DMS153 treated with DMSO at 0.1 percent for 48 hours (cell line): ENCODE data around the gene AKR1C2.
"Not testable (repeated sequence)": the region's sequence is repeated elsewhere in the genome, so short reads cannot be mapped to it uniquely, and the experiment has no call there.

ENCODE experiments used
- DNase-seq: peaks from one replicate; lab custom pipeline; 2025; ENCODE audit not compliant: unreplicated experiment; lab: John Stamatoyannopoulos, UW

AKR1C2 gene

DNA sequence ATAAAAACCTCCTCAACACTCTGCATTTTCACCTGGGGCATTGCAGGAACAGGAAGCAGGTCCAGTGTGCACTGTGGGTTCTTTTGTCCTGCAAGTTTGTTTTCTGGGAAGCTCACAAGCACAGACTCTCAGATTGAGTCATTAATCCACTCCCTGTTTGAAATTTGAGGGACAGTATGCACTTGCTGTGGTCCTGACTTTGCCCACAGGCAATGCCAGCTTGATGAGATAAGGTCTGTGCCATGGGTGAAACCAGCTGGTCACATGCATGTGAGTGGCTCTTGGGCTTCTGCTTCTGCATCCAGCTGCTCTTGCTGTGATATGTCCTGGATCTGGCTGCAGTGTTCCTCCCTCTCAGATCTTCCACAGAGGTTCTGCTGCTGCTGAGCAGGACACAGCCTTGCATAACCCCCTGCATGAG is 21.8 kb upstream of the AKR1C2 start:
- DNase-seq, result not testable (repeated sequence)

DNA sequence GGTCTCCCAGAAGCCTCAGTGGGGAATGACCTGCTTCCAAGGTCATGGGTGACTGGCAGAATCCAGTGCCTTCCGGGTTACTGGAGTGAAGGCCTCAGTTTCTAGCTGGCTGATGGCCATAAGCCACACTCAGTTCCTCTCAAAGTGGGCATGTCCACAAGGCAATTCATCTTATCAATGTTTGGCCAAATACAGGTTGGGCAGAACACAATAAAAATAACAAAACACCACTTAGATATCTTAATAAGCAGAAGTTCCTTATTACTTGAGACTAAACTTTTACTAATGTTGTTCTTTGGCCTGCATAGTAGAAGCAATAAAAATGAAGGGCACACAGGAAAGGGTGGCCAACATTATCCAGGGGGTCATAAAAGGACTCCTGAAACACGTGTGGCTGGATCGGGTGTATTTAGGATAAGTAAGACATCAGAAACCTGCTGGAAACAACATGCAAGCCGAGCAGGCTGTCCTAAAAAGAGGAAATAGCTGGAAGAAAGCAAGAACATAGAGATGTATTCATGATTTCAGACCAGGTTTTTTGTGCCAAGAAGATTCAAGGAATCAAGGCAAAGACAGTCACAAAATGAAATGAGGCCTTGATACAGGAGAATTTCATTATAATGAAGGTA is 19.6 kb upstream of the AKR1C2 start:
- DNase-seq, result no peak

DNA sequence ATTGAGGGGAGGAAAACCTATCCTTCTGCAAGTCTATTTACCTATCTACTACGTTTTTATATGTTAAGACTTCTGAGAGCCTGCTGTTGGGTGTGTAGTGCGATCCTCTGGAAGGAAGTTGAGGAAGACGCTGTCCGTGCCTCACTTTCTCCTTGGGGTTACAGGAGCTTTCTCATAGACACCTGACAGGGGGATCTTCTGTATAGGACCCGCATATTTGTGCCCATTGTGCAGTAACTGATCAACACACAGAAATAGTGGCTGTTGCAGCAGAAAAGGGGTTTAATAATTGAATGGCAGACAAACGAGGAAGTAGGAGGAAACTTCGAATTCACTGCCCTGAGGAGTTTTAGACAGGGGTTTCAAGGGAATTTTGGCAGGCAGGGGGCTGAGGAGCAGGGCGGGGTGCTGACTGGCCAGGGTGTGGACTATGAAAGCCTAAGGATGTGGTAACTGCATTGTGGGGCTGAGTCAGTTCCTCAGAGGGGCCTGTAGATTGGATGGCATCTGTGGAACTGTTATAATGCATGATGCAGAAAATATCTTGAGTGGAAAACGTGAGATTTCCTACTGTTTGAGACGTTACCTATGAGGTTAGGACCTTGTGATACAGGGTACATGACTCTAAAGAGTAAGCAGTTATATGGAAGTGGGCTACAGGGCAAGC is 18.1 kb upstream of the AKR1C2 start:
- DNase-seq, result not testable (repeated sequence)

DNA sequence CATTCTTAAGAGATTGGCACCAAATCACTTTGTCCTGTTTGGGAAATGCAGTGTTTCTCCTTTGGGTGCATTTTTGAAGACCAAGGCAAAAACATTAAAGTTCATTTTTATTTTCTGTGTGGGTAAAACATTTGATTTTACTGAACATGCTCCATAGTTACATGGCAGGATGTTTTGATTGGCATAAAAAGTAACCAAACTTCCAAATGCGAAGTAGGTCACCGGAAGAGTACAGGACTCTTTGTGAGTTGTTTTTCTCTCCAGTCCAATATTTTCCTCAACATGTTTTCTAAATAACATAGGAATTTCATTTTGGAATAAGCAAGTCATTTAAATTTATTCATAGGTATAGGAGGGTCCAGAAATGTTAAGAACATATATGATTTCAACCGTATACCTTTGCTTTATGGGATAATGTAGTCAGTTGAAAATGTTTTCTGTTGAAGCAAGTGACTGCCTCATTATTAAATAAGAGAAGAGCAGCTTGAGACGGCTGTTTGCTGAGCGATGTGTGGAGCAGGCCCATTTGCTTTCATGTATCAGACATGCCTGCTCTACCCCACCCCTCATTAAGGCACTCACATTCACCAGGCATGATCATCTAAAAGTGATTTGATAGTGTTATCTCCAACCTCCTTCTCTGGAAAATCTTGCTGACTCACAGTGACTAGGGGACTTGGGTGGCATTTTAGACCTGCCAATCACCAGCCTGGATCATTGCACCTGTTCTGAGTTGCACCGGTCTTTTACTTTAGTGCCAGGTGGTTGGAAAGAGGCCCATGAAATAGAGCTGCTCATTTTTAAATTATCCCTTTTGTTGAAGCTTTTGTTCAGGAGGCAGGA is 16.3 kb upstream of the AKR1C2 start:
- not testable (repeated sequence) for DNase-seq

DNA sequence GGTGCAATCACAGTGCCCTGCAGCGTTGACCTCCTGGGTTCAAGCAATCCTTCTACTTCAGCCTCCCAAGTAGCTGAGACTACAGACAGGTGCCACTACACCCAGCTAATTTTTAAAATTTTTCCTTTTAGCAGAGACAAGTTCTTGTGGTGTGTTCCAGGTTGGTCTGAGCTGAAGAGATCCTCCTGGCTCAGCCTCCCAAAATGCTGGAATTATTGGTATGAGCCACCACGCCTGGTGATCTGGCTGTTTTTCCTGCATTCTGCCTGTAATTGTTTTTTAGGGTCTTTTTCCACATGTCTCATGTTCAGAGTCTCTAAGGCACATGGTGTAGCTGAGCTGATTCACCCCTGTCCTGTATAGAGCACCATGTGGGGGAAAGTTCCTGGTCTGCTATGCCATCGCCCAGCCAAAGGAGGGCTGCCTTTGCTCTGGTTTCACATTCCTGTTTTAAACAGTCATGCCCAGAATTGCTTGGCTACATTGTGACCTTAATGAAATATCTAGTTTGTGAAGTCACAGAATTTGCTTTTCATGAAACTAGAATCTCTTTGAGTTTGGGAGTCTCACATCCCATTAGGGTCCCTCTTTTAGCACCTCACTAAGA is 15.1 kb upstream of the AKR1C2 start:
- DNase-seq, result not testable (repeated sequence)

DNA sequence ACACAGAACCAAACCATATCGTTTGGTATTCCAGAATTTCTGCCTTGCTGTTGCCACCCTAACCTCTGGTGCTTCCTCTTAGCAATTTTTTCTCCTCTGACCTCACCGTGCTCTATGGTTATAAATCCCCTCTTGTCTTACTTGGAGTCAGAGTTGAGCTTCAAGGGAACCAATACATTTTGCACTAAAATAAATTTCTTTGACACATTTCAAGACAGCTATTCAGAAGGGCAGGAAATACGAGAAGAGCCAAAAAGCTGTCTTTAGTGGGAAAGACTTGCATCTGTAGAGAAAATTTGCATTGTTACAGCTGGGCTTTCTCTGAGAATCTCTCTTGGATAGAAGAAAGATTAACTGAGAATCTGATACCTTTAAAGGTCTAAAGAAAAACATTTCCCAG is 14.5 kb upstream of the AKR1C2 start:
- no peak for DNase-seq

DNA sequence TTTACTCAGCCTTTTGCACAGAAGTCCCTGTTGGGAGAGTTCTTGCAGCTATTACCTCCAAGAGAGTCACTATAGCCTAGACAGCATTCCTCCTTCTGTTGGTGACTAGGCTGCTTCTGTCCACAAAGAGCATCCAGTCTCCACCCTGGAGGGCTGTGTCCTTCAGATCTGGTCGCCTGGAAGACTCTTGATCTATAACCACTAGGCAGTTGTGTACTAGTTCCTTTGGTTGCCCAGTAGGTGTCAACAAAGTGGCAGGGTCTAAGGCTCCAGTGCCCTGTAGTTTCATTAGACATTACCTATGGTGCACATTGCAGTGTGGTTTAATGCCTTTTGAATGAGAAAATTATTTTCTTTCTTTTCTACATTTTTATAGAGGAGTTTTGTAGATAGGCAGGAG is 11.3 kb upstream of the AKR1C2 start:
- no peak for DNase-seq

DNA sequence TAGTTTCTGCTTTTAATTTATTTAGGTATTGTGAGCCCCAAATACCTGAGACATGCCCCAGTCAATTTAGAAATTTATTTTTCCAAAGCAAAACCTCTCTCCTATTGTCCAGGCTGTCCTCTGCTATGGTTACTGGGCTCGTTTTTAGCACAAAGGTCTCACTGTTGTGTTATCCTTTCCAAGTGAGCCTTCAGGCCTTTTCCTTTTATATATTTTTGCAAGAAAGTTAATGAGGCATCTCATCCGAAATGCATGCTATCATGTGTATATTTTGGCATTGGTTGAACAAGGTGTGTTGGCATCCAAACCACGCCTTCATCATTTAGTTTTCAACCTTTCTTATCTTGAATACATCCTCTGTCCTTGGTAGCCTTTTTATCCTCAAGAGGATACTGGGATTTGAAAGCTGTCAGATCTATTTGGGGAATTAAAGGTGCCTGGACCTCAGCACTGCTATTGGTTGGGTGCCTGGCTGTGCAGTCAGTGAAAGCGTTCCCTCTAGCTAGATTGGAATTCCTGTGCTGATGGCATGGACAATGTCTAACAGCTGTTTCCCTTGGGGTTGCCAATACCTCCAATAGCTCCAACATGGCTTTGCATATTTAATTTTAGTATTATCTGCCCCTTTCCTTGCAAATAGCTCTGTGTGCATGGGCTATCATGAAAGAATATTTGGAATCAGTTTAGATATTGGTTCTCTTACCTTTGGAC is 10.7 kb upstream of the AKR1C2 start:
- not testable (repeated sequence) for DNase-seq

DNA sequence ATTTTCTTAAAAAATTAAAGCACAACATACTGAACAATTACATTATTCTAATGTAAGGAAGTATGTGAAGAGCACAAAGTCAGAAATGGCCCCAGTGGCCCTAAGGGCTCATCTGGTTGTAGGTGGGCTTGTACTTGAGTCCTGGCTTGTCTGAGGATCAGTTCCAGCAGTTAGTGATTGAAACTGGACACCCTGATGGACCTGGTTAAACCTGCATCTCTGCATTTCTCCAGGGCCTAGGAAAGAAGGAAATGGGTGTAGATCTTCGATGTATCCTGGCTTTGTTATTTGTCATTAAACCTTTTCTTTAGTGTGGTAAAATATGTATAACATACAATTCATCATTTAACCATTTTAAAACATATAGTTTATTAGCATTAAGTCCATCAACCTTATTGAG is 9.7 kb upstream of the AKR1C2 start:
- no peak for DNase-seq

DNA sequence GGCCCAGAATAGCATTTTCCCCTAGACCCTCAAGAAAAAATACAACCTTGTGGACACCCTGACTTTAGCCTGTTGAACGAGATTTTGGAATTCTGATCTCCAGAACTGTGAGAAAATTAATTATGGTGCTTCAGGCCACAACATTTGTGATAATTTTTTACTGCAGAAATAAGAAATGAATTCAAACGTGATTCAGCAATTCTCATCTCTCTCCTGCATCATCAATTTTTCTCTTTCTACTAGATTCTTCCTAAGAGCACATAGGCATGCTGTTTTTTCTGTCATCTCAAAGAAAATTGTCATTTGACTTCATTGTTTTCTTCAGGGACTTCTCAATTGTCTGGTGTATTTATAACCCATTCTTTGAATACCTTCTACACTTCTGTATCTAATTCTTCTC is 8.9 kb upstream of the AKR1C2 start:
- no peak for DNase-seq

DNA sequence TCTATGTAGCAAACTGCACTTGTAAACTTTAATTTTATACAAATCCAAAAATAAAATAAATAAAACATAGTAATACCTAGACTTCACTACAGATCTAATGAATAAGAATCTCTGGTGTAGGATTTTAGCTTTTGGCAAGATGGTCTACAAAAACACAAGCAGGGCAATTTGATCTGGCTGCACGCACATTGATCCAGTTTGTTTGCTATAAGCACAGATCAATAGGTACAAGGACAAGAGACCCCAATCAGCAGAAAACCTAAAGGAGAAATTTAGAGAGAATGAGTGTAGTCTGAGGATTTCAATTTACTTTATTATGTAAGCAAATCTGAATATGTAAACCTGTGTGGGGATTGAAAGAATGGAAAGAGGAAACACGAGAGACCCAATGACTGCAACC is 7.7 kb upstream of the AKR1C2 start:
- DNase-seq, result not testable (repeated sequence)

DNA sequence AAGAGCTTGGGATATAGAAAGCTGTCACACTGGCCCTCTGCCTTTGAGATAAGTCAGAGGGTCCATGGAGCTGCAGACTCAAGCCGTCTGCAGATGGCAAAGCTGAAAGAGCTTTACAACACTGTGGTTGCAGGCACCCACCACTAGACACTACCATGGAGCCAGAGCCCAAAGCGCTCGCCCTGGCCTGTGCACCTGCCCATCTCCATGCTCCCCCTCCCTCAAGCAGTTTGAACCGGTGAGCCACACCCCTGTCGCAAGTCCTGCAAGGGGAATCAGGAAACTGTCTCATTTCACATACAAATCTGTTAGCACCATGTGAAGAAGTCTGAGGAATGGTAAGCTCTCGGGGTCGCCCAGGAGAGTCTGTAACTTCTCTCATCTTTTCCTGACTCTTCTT is 6.4 kb upstream of the AKR1C2 start:
- DNase-seq, result not testable (repeated sequence)

DNA sequence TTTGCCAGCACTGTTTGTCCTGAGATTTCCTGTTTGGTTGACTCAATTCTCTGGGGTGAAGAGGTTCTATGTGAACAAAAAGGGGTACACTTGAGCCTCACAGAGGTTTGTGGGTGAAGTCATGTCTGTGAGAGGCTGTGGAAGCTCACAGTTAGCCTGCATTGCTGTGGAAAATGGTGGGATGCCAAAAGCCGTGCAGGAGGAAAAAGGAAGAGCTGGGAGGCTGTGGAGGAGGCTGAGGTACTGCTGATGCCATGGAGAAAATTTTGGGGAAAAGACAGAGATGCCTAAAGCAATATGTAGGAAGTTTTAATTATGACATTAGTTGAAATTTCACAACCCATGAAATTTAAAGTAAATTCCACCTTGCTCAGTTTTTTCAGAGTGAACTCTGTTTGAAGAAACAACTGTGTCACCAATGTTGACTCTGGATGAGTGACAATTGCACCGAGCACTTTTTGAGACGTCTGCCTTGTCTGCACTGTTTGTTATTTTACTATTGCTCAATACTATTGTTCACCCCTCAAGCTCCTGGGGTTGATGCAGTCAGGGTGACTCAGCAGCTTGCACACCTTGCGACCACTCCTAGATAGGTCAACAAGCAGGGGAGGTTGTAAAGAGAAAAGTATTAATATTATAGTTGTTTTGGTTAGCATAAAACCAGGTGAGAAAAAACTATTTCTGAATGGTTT is 5.3 kb upstream of the AKR1C2 start:
- DNase-seq, result not testable (repeated sequence)

DNA sequence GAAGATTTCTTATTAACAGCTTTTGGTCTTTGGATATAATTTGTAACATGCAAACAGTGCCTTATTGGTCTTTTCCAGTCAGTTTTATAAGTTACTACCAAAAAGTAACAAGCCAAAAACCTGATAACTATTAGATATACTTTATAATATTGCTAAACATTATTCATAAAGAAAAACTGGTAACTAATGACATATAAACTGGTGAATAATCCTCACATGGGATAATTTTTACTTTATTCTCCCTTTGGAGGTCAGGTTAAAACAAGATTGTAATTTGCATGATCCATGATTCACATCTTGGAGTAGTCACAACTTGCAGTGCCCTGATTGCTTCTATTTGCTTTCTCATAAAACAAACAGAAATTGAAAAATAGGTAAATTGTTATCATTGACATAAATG is 844 bp upstream of the AKR1C2 start:
- not testable (repeated sequence) for DNase-seq

DNA sequence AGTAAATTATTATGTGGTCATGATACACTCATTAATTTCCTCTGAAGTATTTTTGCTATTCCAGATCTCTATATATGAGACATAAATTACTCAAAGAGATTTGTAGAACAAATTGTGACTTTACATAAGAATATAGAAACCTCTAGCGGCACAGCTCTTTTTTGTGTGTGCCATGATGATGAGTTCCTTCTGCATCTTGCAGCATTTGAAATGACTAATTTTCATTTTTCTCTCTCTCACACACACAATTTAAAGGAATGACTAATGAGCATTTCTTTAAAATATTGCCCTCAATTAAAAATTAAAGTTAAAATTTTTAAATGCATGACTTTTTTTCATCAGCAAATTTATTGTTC is 351 bp upstream of the AKR1C2 start:
- DNase-seq, result not testable (repeated sequence)

DNA sequence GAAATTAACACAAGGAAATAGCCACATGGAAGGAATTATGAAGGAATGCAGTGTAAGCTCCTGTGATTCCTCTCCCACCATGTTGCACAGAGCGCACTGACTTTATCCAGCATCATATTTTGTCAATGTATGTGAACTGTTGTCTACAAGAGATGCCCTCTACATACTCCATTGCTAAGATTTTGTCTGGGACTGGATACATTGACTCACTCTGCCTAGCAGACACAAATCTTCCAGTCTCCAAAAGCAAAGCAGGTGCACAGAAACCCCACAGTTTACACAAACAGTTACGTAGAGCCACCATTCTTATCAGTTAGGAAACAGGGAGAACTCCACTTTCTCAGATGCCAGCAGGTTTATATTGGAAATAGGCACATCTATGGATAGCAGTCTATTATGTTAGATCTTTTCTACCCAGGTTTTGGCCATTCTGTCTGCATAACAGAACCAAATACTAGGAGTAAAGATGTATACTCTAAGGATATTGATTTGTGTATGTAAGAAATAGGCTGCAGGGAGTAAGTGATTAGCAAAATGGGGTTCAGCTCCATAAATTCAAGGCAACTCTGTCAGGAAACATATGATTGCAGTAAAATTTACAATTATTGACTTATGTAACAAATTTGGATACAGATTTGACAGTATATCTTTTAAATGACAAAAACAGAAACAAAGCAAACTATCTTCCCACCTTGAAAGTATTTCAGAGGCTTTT is 1.5 kb downstream of the AKR1C2 start:
- no peak for DNase-seq

DNA sequence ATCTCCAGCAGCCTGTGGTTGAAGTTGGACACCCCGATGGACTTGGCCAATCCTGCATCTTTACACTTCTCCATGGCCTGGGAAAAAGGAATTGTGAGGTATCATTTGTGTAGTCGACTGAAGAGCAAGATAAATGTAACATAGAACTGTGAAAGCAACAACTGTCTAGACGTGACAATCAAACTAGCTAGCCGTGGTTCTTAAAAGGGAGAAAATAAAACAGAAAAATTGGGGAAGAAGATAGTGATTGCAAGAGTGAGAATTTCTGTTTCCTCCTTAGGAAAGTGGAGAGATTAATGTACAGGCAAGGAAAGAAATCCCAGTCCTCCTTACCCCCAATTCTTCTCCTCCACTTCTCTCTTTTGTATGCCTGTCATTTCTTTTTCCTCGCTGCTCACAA is 5.0 kb downstream of the AKR1C2 start:
- DNase-seq, result no peak

DNA sequence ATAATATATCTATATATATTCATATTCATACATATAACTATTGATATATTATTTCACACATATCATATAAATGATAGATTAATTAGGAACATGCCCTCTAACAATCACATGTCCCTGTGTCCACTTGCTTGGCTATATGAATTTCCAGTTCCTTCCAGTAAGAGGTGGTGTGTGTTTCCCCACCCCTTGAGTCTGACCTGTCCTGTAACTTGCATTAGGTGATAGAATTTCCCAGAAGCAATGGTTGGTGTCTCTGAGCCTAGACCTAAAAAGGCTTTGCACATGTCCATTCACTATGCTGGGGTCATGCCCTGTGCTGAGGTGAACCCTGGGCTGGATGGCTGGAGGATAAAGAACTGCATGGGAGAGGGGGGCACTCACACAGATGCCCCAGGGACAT is 9.4 kb downstream of the AKR1C2 start:
- DNase-seq, result not testable (repeated sequence)

DNA sequence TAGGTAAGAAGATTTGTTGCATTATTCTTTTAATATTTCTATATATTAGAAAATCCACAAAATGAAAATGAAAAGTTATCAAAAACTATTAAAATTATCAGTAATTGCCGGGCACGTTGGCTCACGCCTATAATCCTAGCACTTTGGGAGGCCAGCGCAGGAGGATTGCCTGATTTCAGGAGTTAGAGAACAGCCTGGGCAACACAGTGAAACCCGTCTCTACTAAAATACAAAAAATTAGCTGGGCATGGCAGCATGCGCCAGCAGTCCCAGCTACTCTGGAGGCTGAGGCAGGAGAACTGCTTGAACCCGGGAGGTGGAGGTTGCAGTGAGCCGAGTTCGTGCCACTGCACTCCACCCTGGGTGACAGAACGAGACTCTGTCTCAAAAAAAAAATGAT is 11.1 kb downstream of the AKR1C2 start:
- DNase-seq, result not testable (repeated sequence)

DNA sequence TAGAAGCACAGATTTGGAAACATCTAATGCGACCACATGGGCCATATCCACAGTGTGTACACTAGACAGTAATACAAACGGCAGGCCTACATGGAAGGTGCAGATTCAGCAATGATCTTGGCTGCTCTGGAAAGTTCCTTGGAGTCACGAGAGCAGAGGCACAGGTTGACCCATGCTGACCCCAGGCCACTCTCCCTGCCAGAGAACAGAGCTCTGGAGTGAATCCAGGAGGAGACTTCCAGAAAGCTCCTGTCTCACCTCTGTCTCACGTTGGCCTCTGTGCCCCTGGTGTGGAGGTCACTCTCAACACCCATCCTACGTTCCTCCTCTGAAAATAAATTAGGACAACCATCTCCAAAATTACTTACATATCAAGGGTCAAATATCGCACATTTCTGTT is 12.2 kb downstream of the AKR1C2 start:
- not testable (repeated sequence) for DNase-seq
